Activated CD4-positive, alpha-beta T cell treated with anti-CD3 and anti-CD28 coated beads, Interleukin-2, amount 50 U/mL, for 4 hours (primary cell): ENCODE measurements around the gene DKK3.

Experiments used
- DNase-seq, 2 experiments: peaks; one replicate each; pipeline ENCODE4 v3.0.0-alpha.2; 2020

DKK3 gene

GRCh38 chr11:11980841-11981308, 27.6 kb downstream of the DKK3 start:
- DNase-seq = no peak

GRCh38 chr11:11980200-11980599, 28.2 kb downstream of the DKK3 start:
- no peak for DNase-seq

DNA sequence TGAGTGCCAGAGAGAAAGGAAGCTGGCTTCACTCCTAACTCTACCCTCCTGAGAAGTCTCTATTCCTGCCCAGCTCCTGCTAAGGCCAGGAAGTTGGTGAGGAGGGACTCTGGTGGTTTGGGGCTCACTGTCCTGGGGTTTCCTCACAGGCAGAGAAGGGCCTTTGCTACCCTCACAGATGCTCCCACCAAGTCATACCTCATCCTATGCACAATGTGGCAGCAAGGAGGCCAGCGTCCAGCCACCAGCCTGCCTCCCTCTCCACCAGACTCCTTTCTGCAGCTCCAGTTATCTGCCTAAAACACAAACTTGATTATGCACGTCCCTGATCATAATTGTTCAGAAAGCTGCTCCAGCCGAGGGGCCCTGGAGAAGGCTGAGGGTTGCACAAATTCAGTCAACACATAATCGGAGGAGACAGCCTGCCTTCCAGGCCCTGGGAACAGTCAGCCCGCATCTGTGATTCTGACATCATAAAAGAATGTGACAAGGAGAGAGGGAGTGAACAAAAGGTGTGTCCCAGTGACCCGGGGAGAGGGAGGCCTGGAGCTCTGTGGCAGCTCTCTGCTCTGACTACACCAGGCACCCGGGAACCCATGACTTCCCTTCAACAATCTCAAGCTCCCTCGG, 28.8 kb downstream of the DKK3 start:
- DNase-seq = no peak

DNA sequence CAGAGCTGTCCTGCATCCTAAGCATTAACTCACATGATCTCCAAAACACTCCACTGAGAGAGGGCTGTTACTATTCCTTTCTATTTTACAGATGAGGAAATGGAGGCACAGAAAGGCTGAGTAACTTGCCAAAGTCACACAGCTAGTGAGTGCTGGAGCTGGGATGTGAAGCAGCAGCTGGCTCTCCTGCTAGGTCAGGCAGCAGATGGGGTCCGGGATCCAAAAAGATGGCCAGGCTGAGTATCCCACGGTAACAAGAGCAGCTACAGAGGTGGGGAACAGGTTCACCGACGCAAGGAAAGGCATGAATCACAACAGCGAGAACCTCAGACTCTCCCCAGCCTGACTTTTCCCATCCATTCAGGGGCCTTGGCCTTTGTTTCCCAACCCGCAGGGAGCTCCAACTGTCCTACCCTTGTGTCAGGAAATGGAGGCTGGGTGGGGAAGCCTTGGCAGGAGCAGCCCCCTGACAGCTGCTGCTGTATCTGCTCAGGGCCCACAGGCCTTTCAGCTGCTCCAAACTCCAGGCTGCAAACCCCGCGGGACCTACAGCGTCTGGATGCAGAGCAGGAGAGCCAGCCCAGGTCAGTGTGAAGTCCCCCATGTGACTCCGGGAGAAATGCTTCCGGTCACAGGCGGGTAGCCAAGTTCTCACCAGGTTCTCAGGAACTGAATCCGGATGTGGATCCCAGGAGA, 29.5 kb downstream of the DKK3 start:
- no peak for DNase-seq

- no peak for DNase-seq
Observed at GRCh38 chr11:11978098-11978637, 30.3 kb downstream of the DKK3 start.

GRCh38 chr11:11977206-11977938, 31.1 kb downstream of the DKK3 start:
- no peak for DNase-seq

DNA sequence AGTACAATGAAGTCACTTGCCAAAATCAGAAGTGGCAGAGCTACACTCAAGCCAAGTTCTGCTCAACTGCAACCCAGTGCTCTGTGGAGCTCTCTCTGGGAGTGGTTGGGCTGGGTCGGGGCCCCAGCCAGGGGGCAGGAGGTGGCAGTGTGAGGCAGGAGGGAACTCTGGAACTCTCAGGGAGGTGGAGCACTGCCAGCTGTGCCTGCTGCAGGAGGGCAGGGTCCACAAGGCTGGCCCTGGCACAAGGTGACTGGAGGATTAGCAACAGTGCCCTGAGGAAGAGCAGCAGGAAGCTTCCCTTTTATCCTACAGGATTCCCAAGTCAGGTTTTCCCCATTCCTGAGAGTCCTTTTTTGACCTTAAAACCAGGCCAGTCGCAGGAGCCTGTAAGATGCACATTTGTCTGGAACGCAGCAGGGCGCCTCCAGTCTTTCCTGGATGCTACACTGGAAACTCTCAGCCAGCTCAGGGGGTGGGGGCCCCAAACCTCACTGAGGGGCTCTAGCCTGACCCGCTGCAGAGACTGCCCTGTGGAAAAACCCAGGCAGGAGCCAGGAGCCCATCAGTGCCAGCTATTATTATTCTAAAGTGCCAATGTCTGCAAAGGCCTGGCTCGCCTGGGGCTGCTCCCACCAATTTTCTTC, 31.8 kb downstream of the DKK3 start:
- DNase-seq = no peak

DNA sequence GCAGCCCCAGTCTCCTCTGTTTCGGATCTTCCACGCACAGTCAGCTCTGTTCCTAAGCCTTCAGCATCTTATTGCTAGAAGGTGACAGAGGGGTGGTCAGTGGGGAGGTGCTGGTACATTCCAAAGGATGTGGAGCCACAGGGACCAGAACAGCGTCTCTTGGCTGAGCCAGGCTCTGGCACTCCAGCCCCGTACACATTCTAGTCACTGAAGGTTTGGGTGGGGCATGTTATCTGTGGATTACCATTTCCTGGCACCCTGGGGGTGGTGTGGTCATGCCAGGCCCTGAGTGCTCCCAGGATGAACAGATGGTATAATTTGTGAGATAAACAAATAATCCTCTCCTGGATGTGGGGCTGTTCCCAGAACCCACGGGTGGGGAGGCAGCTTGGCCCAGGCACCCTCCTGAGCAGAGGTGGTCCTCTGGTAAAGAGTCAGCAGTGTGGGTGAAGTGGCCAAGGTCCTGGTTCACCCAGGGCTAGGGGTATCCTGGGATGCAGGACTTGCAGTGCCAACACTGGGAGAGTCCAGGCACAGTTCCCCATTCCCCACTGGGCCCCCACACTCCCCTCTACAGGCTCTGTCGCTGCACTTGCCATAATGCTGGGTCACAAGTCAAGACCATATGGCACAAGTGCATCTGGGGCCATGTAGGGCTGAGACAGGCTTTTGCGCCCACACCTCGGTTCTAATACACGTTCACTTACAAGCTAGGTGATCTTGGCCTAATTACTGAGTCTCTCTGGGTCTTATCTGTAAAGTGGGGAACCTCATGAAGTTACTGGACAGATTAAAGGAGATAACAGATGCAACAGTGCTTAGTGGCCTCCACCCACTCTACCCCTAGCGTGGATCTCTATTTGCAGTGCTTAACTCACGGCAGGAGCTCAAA, 33.0 kb downstream of the DKK3 start:
- no peak for DNase-seq

DNA sequence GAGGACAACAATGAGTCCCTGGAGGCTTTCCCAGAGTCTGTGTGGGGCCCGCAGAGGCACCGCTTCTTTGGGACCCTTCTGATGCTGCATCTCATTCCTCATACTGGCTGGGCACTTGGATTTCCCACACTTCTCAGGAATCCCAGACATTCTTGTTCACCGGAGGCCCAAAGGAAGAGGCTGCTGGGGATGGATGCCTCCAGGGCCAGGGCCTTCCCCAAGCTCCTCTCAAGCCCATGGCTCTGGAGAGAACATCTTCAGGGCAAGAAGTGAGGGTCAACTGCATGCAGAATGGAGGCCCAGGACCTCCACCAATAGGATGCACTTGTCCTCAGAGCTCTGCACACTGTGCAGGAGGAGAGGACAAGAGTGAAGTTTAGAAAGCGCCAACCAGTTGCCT, 34.6 kb downstream of the DKK3 start:
- no peak for DNase-seq

- DNase-seq = no peak
Observed at GRCh38 chr11:11973361-11973800, 35.0 kb downstream of the DKK3 start.

GRCh38 chr11:11972730-11973341, 35.6 kb downstream of the DKK3 start:
- no peak for DNase-seq

DNA sequence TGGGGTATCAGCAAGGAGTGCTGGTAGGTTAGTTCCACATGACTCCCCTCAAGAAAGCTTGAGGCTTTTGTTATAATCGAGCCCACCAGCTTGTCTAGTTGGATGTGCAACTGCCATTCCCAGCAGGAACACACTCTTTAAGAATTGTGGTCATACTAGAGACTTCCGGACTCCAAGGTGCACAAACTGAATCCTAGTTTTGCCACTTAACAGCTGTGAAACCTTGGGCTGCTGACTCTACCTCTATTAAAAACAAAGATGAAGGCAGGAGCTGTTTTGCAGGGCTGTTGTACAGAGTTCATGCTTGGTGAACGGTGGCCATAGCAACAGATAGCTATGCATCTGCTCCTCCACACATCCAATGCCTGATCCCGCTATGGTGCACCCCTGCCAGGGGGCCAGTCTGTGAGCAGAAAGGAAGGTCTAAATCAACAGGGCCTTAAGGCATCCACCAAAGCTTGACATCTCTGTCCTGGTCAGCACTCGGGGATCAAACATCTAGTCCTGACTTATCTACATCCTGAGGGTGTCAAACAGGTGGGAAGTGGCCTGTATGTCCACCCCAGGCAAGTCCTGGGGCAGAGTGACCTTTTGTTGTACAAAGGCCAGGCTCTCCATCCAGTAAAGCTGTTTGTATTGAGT, 36.4 kb downstream of the DKK3 start:
- DNase-seq = no peak

GRCh38 chr11:11970556-11970955, 37.9 kb downstream of the DKK3 start:
- DNase-seq = no peak

DNA sequence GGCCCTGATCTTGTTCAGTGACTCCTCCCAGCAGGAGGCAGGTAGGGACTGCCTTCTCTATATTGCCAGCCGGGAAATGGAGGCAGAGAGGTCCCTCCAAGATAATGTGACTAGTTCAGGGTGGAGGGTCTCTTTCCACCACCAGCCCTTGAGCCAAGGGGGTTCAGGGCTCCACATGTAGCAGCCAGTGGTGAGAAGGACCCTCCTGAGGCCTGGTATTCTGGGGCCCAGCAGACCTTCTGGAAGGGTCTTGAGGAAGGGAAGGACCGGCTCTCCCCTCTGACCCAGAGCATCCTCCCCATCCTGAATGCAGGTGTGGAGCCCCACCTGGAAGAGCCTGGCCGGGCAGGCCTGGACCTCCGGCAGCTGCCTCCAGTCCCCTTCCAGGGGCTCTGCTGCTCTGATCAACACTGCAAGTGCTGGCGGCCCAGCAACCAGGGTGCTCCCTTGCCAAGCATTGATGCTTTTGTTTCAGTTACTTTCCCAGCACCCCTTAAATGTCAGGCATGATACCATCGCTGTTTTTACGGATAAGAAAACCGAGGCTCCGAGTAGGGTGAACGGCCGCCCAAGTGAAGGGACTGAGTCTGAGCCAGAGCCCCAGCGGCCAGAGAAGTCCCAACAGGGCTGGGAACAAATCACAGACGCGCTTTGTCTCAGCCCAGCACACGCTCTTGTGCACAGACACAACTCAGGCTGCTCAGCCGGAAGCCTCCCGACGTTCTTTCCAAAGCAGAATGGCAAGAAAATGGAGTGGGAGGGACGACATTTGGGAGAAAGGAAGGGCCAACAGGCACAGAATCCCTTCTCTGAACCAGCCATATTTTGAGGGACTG, 38.8 kb downstream of the DKK3 start:
- no peak for DNase-seq

DNA sequence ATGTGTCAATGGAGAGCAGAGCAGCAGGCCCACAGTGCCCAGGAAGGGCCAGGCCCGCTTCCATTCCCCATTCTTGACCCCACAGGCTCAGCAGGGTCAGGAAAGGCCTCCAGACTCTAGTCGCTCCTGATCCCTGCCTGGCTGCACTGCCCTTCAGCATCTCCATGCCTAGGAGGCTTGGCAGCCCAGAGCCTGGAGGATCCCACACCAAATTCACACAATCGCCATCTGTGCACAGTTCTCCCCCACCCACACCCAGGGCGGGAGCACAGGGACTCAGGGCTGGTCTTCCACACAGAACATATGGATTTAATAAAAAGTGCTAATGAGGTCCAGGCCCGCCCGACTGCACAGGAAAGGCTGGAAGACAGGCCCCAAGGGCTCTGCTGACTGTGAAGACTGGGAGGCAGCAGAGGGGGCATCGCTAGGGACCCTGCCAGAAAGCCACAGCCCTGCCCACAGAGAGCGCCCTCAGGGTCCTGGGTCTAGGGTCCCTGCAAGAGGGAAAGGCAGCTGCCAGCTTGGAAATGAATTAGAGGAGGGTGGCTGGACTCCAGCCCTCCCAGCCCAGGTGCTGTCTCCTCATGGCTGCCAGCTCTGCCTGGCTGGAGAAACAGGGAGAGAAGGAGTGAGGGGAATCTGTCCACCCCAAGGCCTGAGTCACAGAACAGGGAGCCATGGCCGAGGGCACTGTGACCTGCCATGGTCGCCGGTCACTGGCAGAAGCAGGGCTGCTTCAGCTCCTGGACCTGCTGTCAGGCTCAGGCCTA, 39.7 kb downstream of the DKK3 start:
- DNase-seq = no peak

- DNase-seq = no peak
Observed at GRCh38 chr11:11967669-11968510, 40.5 kb downstream of the DKK3 start.

- DNase-seq = peak; percentile 58 to 61
Observed at GRCh38 chr11:11966826-11967668, 41.4 kb downstream of the DKK3 start.
